Measurements from ENCODE around the gene NEU2. TPM values are rescaled to one million over a fixed set of nuclear protein-coding genes. Genes with fewer than 3 reads are reported as not detected.

The NEU2 gene
- total and polyA plus RNA-seq, 2 of the 4 experiments (the other 2 are of a cell fraction) = not detected

DNA sequence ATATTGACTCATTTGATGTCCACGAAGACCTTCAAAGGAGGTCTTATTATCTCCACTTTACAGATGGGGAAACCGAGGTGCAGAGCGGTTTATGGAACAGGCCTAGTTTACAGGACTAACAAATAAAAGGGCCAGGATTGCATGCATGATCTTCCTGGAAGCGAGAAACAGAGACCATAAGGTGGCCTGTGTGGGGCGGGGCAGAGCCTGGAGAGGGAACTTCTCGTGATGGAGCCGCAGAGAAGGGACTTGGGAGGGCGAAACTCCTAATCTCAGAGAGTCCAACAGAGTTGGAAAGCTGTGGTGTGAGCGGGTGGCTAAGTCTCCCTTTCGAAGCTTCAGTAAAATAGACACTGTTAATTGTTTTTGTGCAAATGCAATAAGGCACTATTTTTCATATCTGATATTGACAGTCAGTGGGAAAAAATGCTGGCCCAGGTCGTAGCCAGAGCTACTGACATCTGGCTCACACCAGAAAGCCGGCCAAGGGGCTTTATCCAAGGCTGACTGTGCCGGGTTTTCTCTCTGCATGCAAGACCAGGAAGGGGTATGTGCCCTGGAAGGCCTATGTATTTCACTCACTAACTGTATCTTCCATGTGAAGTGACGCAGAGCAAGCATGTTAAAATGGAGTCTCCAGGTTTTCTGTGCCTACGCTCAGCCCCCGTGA, 32.2 kb downstream of the NEU2 start:
- dilution Hi-C loops (cut with HindIII; ENCODE audit: low sequenced_read_pairs, unreplicated experiment) = no loop called here
- Histone ChIP-seq H3K4me2 (ENCODE audit: low read depth, low read length) (no peak overlapping the region), H3K23ac (ENCODE audit: low read depth, low read length) (no peak overlapping the region), H3K9me3 (ENCODE audit: control insufficient read depth, insufficient read depth, low read length) (no peaks in the 10 kb centered on the region), H3K18ac (ENCODE audit: low read depth, low read length) (no peak overlapping the region), H3K14ac (replicated peaks; ENCODE audit: low read depth, low read length) (no peak overlapping the region), H3K4ac (ENCODE audit: low read depth, low read length) (no peak overlapping the region), H4K91ac (ENCODE audit: insufficient read depth, low read depth, low read length) (no peak overlapping the region), H3K27me3 (ENCODE audit: control insufficient read depth, insufficient read depth, low read length) (peaks cover 4% of the 10 kb centered on the region), H4K20me1 (ENCODE audit: insufficient read depth, low read length) (no peaks in the 10 kb centered on the region), H2AFZ (replicated peaks; ENCODE audit: low read length, poor library complexity) (no peak overlapping the region), H3K27ac (ENCODE audit: insufficient read depth, low read length) (no peak overlapping the region), H3K79me1 (ENCODE audit: low read depth in 1 of 2, low read length in 2 of 2) (no peaks in the 10 kb centered on the region), H4K8ac (ENCODE audit: low read depth in 2 of 2, low read length in 2 of 2) (no peak overlapping the region), H3K56ac (ENCODE audit: extremely low read depth, insufficient read depth, low read length) (no peak overlapping the region), H3K9me1 (ENCODE audit: insufficient read depth, low read length) (no peaks in the 10 kb centered on the region), H2BK20ac (ENCODE audit: low read depth, low read length) (no peak overlapping the region), H3K36me3 (ENCODE audit: control insufficient read depth, insufficient read depth, low read length) (no peaks in the 10 kb centered on the region), H2BK15ac (ENCODE audit: low read depth, low read length) (no peak overlapping the region), H2AK9ac (replicated peaks; ENCODE audit: low read depth, low read length, poor library complexity) (no peak overlapping the region), H3K4me1 (ENCODE audit: control insufficient read depth, insufficient read depth, low read length) (peaks cover 4% of the 10 kb centered on the region; the same call in 1 of the 2 replicates), H2BK120ac (ENCODE audit: low read depth, low read length) (no peak overlapping the region), H3K4me3 (ENCODE audit: insufficient read depth, low read depth, low read length) (no peak overlapping the region), H2AK5ac (ENCODE audit: low read depth, low read length) (no peak overlapping the region), H4K5ac (ENCODE audit: low read depth, low read length) (no peak overlapping the region), H2BK5ac (ENCODE audit: low read depth, low read length, poor library complexity, severe bottlenecking) (no peak overlapping the region), H3K9ac (ENCODE audit: low read depth, low read length) (no peak overlapping the region)
- no peak for TF ChIP-seq CEBPB (IDR thresholded peaks at IDR 0.05; ENCODE audit: low read depth, low read length)
- TF ChIP-seq CHD1 (IDR thresholded peaks at IDR 0.05; ENCODE audit: low read depth, low read length) = no peak
- TF ChIP-seq RFX5 (IDR thresholded peaks at IDR 0.05; ENCODE audit: low read depth, low read length) = no peak
- TF ChIP-seq RCOR1 (IDR thresholded peaks at IDR 0.05; ENCODE audit: insufficient replicate concordance, low read length) = no peak
- no peak for TF ChIP-seq MXI1 (IDR thresholded peaks at IDR 0.05; ENCODE audit: borderline replicate concordance, low read depth, low read length)
- TF ChIP-seq, protein P1, sequence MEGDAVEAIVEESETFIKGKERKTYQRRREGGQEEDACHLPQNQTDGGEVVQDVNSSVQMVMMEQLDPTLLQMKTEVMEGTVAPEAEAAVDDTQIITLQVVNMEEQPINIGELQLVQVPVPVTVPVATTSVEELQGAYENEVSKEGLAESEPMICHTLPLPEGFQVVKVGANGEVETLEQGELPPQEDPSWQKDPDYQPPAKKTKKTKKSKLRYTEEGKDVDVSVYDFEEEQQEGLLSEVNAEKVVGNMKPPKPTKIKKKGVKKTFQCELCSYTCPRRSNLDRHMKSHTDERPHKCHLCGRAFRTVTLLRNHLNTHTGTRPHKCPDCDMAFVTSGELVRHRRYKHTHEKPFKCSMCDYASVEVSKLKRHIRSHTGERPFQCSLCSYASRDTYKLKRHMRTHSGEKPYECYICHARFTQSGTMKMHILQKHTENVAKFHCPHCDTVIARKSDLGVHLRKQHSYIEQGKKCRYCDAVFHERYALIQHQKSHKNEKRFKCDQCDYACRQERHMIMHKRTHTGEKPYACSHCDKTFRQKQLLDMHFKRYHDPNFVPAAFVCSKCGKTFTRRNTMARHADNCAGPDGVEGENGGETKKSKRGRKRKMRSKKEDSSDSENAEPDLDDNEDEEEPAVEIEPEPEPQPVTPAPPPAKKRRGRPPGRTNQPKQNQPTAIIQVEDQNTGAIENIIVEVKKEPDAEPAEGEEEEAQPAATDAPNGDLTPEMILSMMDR (conservative IDR thresholded peaks at IDR 0.05; ENCODE audit: low read depth, low read length) = no peak
- TF ChIP-seq, protein P2, sequence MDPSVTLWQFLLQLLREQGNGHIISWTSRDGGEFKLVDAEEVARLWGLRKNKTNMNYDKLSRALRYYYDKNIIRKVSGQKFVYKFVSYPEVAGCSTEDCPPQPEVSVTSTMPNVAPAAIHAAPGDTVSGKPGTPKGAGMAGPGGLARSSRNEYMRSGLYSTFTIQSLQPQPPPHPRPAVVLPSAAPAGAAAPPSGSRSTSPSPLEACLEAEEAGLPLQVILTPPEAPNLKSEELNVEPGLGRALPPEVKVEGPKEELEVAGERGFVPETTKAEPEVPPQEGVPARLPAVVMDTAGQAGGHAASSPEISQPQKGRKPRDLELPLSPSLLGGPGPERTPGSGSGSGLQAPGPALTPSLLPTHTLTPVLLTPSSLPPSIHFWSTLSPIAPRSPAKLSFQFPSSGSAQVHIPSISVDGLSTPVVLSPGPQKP (IDR thresholded peaks at IDR 0.05; ENCODE audit: borderline replicate concordance, low read depth, low read length) = no peak
- no peak for TF ChIP-seq MAFK (IDR thresholded peaks at IDR 0.05; ENCODE audit: low read depth, low read length)
- TF ChIP-seq MAZ (IDR thresholded peaks at IDR 0.05; ENCODE audit: borderline replicate concordance, low read depth, low read length) = no peak
- TF ChIP-seq NFE2L2 (IDR thresholded peaks at IDR 0.05; ENCODE audit: low read depth, low read length) = no peak
- TF ChIP-seq BHLHE40 (IDR thresholded peaks at IDR 0.05; ENCODE audit: low read depth, low read length) = no peak
- TF ChIP-seq FOS (IDR thresholded peaks at IDR 0.05; ENCODE audit: low read depth, low read length) = no peak
- TF ChIP-seq SMC3 (IDR thresholded peaks at IDR 0.05; ENCODE audit: low read depth, low read length) = no peak
- TF ChIP-seq RAD21 (IDR thresholded peaks at IDR 0.05; ENCODE audit: low read length) = no peak
- TF ChIP-seq POLR2A (IDR thresholded peaks at IDR 0.05; ENCODE audit: low read depth, low read length) = no peak
- TF ChIP-seq, protein P3, sequence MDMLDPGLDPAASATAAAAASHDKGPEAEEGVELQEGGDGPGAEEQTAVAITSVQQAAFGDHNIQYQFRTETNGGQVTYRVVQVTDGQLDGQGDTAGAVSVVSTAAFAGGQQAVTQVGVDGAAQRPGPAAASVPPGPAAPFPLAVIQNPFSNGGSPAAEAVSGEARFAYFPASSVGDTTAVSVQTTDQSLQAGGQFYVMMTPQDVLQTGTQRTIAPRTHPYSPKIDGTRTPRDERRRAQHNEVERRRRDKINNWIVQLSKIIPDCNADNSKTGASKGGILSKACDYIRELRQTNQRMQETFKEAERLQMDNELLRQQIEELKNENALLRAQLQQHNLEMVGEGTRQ (IDR thresholded peaks at IDR 0.05; ENCODE audit: low read depth, low read length) = no peak
- no TSS peak for BruUV-seq (replicated peaks)
- DNase-seq (no peak), ATAC-seq (ENCODE audit: low read depth) (no peak)
- intact Hi-C loops (cut with micrococcal nuclease) = no loop called here
- ChIA-PET POLR2A (ENCODE audit: unreplicated experiment) (interaction anchor here (0.7 kb wide), 1 partner anchor 33 kb away, joined by 5 read pairs; no protein-coding TSS in a partner anchor), CTCF (interaction anchor here (0.6 kb wide), 1 partner anchor 9 kb away, joined by 5 read pairs; no protein-coding TSS in a partner anchor)
- in situ Hi-C loops (cut with MboI; ENCODE audit: low sequenced_read_pairs) = no loop called here
- WGBS, 2 experiments (ENCODE audit: extremely low coverage in 2 of 2, insufficient read length in 1 of 2) = 86% methylated on average over 3 of the region's 16 CpGs; no CpG with 5 or more reads in 1 of the 2 experiments

All from IMR-90 (cell line).